Upper lobe of left lung (tissue), 4 donors: ENCODE data around the gene COL11A1.

Experiments used
- CTCF ChIP-seq, 6 experiments: fragments of 450-650 bp in 4 of 6; fragments of 200-600 bp in 2 of 6; sonication (generic) in 2 of 6; IDR thresholded peaks; one replicate each; pipeline ENCODE4 v1.5.1; 2016 to 2019; ENCODE audit warnings: antibody characterized with exemption in 6 of 6
- EP300 ChIP-seq, 4 donors: sonication (generic); formaldehyde crosslinking; IDR thresholded peaks; one replicate each; pipeline ENCODE4 v1.5.1; 2017; ENCODE audit warnings: antibody characterized with exemption in 4 of 4, control low read depth in 2 of 4
- POLR2A ChIP-seq, 4 donors: fragments of 450-650 bp; IDR thresholded peaks; one replicate each; pipeline ENCODE4 v1.5.1; 2016 to 2017; ENCODE audit warnings: antibody characterized with exemption in 4 of 4, mild to moderate bottlenecking in 2 of 4

- TF ChIP-seq CTCF (IDR thresholded peaks at IDR 0.05) (no peak), POLR2A (IDR thresholded peaks at IDR 0.05) (no peak), EP300 (IDR thresholded peaks at IDR 0.05) (no peak)
Measured at GRCh38 chr1:103108376-103109150, at the start of gene COL11A1.
